ENCODE measurements around the gene CLDN1. TPM values are rescaled to one million over a fixed set of nuclear protein-coding genes. Genes with fewer than 3 reads are reported as not detected.
"Not testable (repeated sequence)": the region's sequence is repeated elsewhere in the genome, so short reads cannot be mapped to it uniquely, and the experiment has no call there.

Gene CLDN1
- total RNA-seq, 1 donor from 2014 or later = 1.6 TPM

GRCh38 chr3:190279690-190280089, 42.6 kb downstream of the CLDN1 start:
- Histone ChIP-seq H3K4me1 (ENCODE audit: control insufficient read depth in 3 of 3, insufficient read depth in 3 of 3, low read length in 3 of 3) (no peaks in the 10 kb centered on the region), H3K9me3 (ENCODE audit: control insufficient read depth in 3 of 3, low read length in 3 of 3) (no peaks in the 10 kb centered on the region), H3K36me3 (ENCODE audit: control insufficient read depth in 3 of 3, insufficient read depth in 3 of 3, low read length in 3 of 3) (no peaks in the 10 kb centered on the region), H3K9ac (ENCODE audit: low read depth in 1 of 3, low read length in 3 of 3) (no peak overlapping the region), H3K27me3 (ENCODE audit: control insufficient read depth in 3 of 3, insufficient read depth in 3 of 3, low read length in 3 of 3) (no peaks in the 10 kb centered on the region), H3K27ac (ENCODE audit: low read depth, low read length) (no peak overlapping the region), H3K4me3 (ENCODE audit: low read length in 3 of 3) (no peak overlapping the region)

DNA sequence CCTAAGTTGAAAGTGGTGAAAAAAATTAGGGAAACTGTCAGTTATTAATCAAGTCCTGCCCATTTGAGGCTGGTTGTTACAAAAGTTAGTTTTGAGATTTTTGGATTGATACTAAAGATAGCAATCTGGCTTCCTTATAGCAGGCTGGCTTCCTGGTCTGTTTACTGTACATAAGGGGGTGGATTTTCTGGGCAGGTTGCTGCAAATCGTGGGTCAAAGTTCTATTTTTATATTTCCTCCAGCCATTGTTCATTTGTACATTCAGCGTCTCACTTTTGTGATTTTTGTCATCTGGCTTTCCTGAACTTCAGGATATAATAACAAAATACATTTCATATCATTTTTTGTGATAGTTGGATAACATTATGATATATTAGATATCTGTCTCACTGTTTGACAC, 49.5 kb downstream of the CLDN1 start:
- Histone ChIP-seq H3K27me3 (ENCODE audit: control insufficient read depth in 3 of 3, insufficient read depth in 3 of 3, low read length in 3 of 3) (no peaks in the 10 kb centered on the region), H3K4me3 (ENCODE audit: low read length in 3 of 3) (no peak overlapping the region), H3K4me1 (ENCODE audit: control insufficient read depth in 3 of 3, insufficient read depth in 3 of 3, low read length in 3 of 3) (no peaks in the 10 kb centered on the region), H3K36me3 (ENCODE audit: control insufficient read depth in 3 of 3, insufficient read depth in 3 of 3, low read length in 3 of 3) (no peaks in the 10 kb centered on the region), H3K9me3 (ENCODE audit: control insufficient read depth in 3 of 3, low read length in 3 of 3) (no peaks in the 10 kb centered on the region), H3K27ac (ENCODE audit: low read depth, low read length) (no peak overlapping the region), H3K9ac (ENCODE audit: low read depth in 1 of 3, low read length in 3 of 3) (no peak overlapping the region)

GRCh38 chr3:190269101-190269500, 53.1 kb downstream of the CLDN1 start:
- no peaks in the 10 kb centered on the region for H3K27me3 ChIP-seq (ENCODE audit: control insufficient read depth in 3 of 3, insufficient read depth in 3 of 3, low read length in 3 of 3)
- H3K4me1 ChIP-seq (ENCODE audit: control insufficient read depth in 3 of 3, insufficient read depth in 3 of 3, low read length in 3 of 3) = no peaks in the 10 kb centered on the region
- no peaks in the 10 kb centered on the region for H3K9me3 ChIP-seq (ENCODE audit: control insufficient read depth in 3 of 3, low read length in 3 of 3)
- no peaks in the 10 kb centered on the region for H3K36me3 ChIP-seq (ENCODE audit: control insufficient read depth in 3 of 3, insufficient read depth in 3 of 3, low read length in 3 of 3)
- H3K27ac ChIP-seq (ENCODE audit: low read depth, low read length) = no peak overlapping the region
- H3K9ac ChIP-seq (ENCODE audit: low read depth in 1 of 3, low read length in 3 of 3) = no peak overlapping the region
- no peak overlapping the region for H3K4me3 ChIP-seq (ENCODE audit: low read length in 3 of 3)

DNA sequence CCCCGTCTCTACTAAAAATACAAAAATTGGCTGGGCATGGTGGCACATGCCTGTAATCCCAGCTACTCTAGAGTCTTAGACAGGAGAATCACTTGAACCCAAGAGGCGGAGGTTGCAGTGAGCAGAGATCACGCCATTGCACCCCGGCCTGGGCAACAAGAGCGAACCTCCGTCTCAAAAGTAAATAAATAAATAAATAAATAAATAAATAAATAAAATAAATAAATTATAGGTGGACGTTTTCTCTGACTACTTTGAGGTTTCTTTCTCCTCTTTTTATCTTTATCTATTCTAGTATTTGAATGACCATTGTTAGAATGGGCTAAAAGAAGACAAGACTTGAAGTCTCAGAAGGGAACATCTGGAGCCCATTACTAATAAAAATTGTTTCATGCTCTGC, 54.8 kb downstream of the CLDN1 start:
- not testable (repeated sequence) for H3K36me3 ChIP-seq (ENCODE audit: control insufficient read depth in 3 of 3, insufficient read depth in 3 of 3, low read length in 3 of 3); H3K27ac ChIP-seq (ENCODE audit: low read depth, low read length)

DNA sequence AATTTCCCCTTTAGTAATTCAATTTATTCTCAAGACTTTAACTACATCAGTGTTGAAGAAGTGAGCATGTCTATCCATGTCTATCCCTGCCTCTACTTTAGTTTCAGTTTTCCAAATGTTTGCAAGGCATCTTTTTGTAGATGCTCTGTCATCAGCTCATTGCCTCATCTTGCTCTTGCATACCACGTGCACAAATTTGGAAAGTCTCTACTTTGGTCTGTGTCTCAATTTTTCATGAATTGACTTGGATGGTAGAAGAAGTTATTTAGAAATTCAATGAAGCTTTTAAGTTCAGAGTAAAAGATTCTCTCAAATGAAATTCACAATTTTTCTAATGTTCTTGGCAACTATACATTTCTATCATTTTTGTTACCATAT, 55.3 kb downstream of the CLDN1 start:
- no peaks in the 10 kb centered on the region for H3K36me3 ChIP-seq (ENCODE audit: control insufficient read depth in 3 of 3, insufficient read depth in 3 of 3, low read length in 3 of 3)
- no peak overlapping the region for H3K27ac ChIP-seq (ENCODE audit: low read depth, low read length)
- H3K9ac ChIP-seq (ENCODE audit: low read depth in 1 of 3, low read length in 3 of 3) = no peak overlapping the region
- H3K27me3 ChIP-seq (ENCODE audit: control insufficient read depth in 3 of 3, insufficient read depth in 3 of 3, low read length in 3 of 3) = no peaks in the 10 kb centered on the region
- no peak overlapping the region for H3K4me3 ChIP-seq (ENCODE audit: low read length in 3 of 3)
- H3K4me1 ChIP-seq (ENCODE audit: control insufficient read depth in 3 of 3, insufficient read depth in 3 of 3, low read length in 3 of 3) = no peaks in the 10 kb centered on the region
- H3K9me3 ChIP-seq (ENCODE audit: control insufficient read depth in 3 of 3, low read length in 3 of 3) = no peaks in the 10 kb centered on the region

More for the DNA sequence above, 54.8 kb downstream of the CLDN1 start:
- H3K4me3 ChIP-seq (ENCODE audit: low read length in 3 of 3); H3K27me3 ChIP-seq (ENCODE audit: control insufficient read depth in 3 of 3, insufficient read depth in 3 of 3, low read length in 3 of 3); H3K9ac ChIP-seq (ENCODE audit: low read depth in 1 of 3, low read length in 3 of 3); H3K4me1 ChIP-seq (ENCODE audit: control insufficient read depth in 3 of 3, insufficient read depth in 3 of 3, low read length in 3 of 3); H3K9me3 ChIP-seq (ENCODE audit: control insufficient read depth in 3 of 3, low read length in 3 of 3): not testable (repeated sequence)

GRCh38 chr3:190266265-190266912, 55.9 kb downstream of the CLDN1 start:
- Histone ChIP-seq H3K9me3 (ENCODE audit: control insufficient read depth in 3 of 3, low read length in 3 of 3) (no peaks in the 10 kb centered on the region), H3K36me3 (ENCODE audit: control insufficient read depth in 3 of 3, insufficient read depth in 3 of 3, low read length in 3 of 3) (no peaks in the 10 kb centered on the region), H3K4me1 (ENCODE audit: control insufficient read depth in 3 of 3, insufficient read depth in 3 of 3, low read length in 3 of 3) (no peaks in the 10 kb centered on the region), H3K27ac (ENCODE audit: low read depth, low read length) (no peak overlapping the region), H3K27me3 (ENCODE audit: control insufficient read depth in 3 of 3, insufficient read depth in 3 of 3, low read length in 3 of 3) (no peaks in the 10 kb centered on the region), H3K9ac (ENCODE audit: low read depth in 1 of 3, low read length in 3 of 3) (no peak overlapping the region), H3K4me3 (ENCODE audit: low read length in 3 of 3) (no peak overlapping the region)

- Histone ChIP-seq H3K4me3 (ENCODE audit: low read length in 3 of 3) (no peak overlapping the region), H3K4me1 (ENCODE audit: control insufficient read depth in 3 of 3, insufficient read depth in 3 of 3, low read length in 3 of 3) (no peaks in the 10 kb centered on the region), H3K27ac (ENCODE audit: low read depth, low read length) (no peak overlapping the region), H3K27me3 (ENCODE audit: control insufficient read depth in 3 of 3, insufficient read depth in 3 of 3, low read length in 3 of 3) (no peaks in the 10 kb centered on the region), H3K9ac (ENCODE audit: low read depth in 1 of 3, low read length in 3 of 3) (no peak overlapping the region), H3K36me3 (ENCODE audit: control insufficient read depth in 3 of 3, insufficient read depth in 3 of 3, low read length in 3 of 3) (no peaks in the 10 kb centered on the region), H3K9me3 (ENCODE audit: control insufficient read depth in 3 of 3, low read length in 3 of 3) (no peaks in the 10 kb centered on the region)
Measured at GRCh38 chr3:190265796-190266195, 56.5 kb downstream of the CLDN1 start.

GRCh38 chr3:190265126-190265525, 57.1 kb downstream of the CLDN1 start:
- Histone ChIP-seq H3K27ac (ENCODE audit: low read depth, low read length) (no peak overlapping the region), H3K4me3 (ENCODE audit: low read length in 3 of 3) (no peak overlapping the region), H3K9me3 (ENCODE audit: control insufficient read depth in 3 of 3, low read length in 3 of 3) (no peaks in the 10 kb centered on the region), H3K4me1 (ENCODE audit: control insufficient read depth in 3 of 3, insufficient read depth in 3 of 3, low read length in 3 of 3) (no peaks in the 10 kb centered on the region), H3K36me3 (ENCODE audit: control insufficient read depth in 3 of 3, insufficient read depth in 3 of 3, low read length in 3 of 3) (no peaks in the 10 kb centered on the region), H3K9ac (ENCODE audit: low read depth in 1 of 3, low read length in 3 of 3) (no peak overlapping the region), H3K27me3 (ENCODE audit: control insufficient read depth in 3 of 3, insufficient read depth in 3 of 3, low read length in 3 of 3) (no peaks in the 10 kb centered on the region)

GRCh38 chr3:190261740-190262139, 60.5 kb downstream of the CLDN1 start:
- H3K27ac ChIP-seq (ENCODE audit: low read depth, low read length) = no peak overlapping the region

GRCh38 chr3:190261015-190261414, 61.2 kb downstream of the CLDN1 start:
- H3K9me3 ChIP-seq (ENCODE audit: control insufficient read depth in 3 of 3, low read length in 3 of 3) = no peaks in the 10 kb centered on the region
- no peak overlapping the region for H3K9ac ChIP-seq (ENCODE audit: low read depth in 1 of 3, low read length in 3 of 3)
- H3K27ac ChIP-seq (ENCODE audit: low read depth, low read length) = no peak overlapping the region
- H3K27me3 ChIP-seq (ENCODE audit: control insufficient read depth in 3 of 3, insufficient read depth in 3 of 3, low read length in 3 of 3) = no peaks in the 10 kb centered on the region
- no peaks in the 10 kb centered on the region for H3K4me1 ChIP-seq (ENCODE audit: control insufficient read depth in 3 of 3, insufficient read depth in 3 of 3, low read length in 3 of 3)
- H3K36me3 ChIP-seq (ENCODE audit: control insufficient read depth in 3 of 3, insufficient read depth in 3 of 3, low read length in 3 of 3) = no peaks in the 10 kb centered on the region
- no peak overlapping the region for H3K4me3 ChIP-seq (ENCODE audit: low read length in 3 of 3)

More at GRCh38 chr3:190261740-190262139, 60.5 kb downstream of the CLDN1 start:
- no peaks in the 10 kb centered on the region for H3K27me3 ChIP-seq (ENCODE audit: control insufficient read depth in 3 of 3, insufficient read depth in 3 of 3, low read length in 3 of 3)
- H3K36me3 ChIP-seq (ENCODE audit: control insufficient read depth in 3 of 3, insufficient read depth in 3 of 3, low read length in 3 of 3) = no peaks in the 10 kb centered on the region
- no peak overlapping the region for H3K9ac ChIP-seq (ENCODE audit: low read depth in 1 of 3, low read length in 3 of 3)
- H3K4me3 ChIP-seq (ENCODE audit: low read length in 3 of 3) = no peak overlapping the region
- no peaks in the 10 kb centered on the region for H3K9me3 ChIP-seq (ENCODE audit: control insufficient read depth in 3 of 3, low read length in 3 of 3)
- H3K4me1 ChIP-seq (ENCODE audit: control insufficient read depth in 3 of 3, insufficient read depth in 3 of 3, low read length in 3 of 3) = no peaks in the 10 kb centered on the region

All from skeletal muscle tissue (tissue), 4 donors.